GM23338 (cell line): ENCODE results near the gene PRMT1. TPM values are rescaled to one million over a fixed set of nuclear protein-coding genes. Genes with fewer than 3 reads are reported as not detected.

Source experiments
- ATAC-seq: fragments of 200-7000 bp; cut with Tn5 transposase; 3 replicates; pipeline ENCODE4 v1.9.1; 2020
- DNase-seq: peaks from one replicate; pipeline ENCODE4 v3.0.0-alpha.2; 2015; ENCODE audit warnings: low spot score
- H2AFZ ChIP-seq: fragments of 200-600 bp; sonication (generic); 2 replicates; pipeline ENCODE4 v1.8.0; 2016; ENCODE audit warnings: antibody characterized with exemption, mild to moderate bottlenecking, moderate library complexity
- H3F3A ChIP-seq: fragments of 200-600 bp; sonication (generic); replicated peaks from 2 replicates; pipeline ENCODE4 v1.8.0; 2017; ENCODE audit warnings: antibody characterized with exemption, mixed run types, low read depth
- H3K27ac ChIP-seq: fragments of 200-600 bp; sonication (generic); 2 replicates; pipeline ENCODE4 v1.6.1; 2016; ENCODE audit warnings: low read depth
- H3K27me3 ChIP-seq: fragments of 200-600 bp; sonication (generic); 2 replicates; pipeline ENCODE4 v1.8.0; 2016; ENCODE audit warnings: mild to moderate bottlenecking, mixed run types, moderate library complexity; ENCODE audit not compliant: insufficient read depth
- H3K36me3 ChIP-seq: fragments of 200-600 bp; sonication (generic); 2 replicates; pipeline ENCODE4 v1.8.0; 2016; ENCODE audit warnings: mild to moderate bottlenecking; ENCODE audit not compliant: insufficient read depth
- H3K4me1 ChIP-seq: fragments of 200-600 bp; sonication (generic); 2 replicates; pipeline ENCODE4 v1.8.0; 2016; ENCODE audit warnings: mild to moderate bottlenecking, moderate library complexity; ENCODE audit not compliant: insufficient read depth
- H3K4me2 ChIP-seq: fragments of 200-600 bp; sonication (generic); 2 replicates; pipeline ENCODE4 v1.7.1; 2017; ENCODE audit warnings: mixed run types
- H3K4me3 ChIP-seq: fragments of 200-600 bp; sonication (generic); 2 replicates; pipeline ENCODE4 v1.6.1; 2016; ENCODE audit warnings: mixed run types
- H3K79me2 ChIP-seq: fragments of 200-600 bp; sonication (generic); replicated peaks from 2 replicates; pipeline ENCODE4 v1.8.0; 2017; ENCODE audit warnings: mild to moderate bottlenecking; ENCODE audit not compliant: insufficient read depth
- H3K9me2 ChIP-seq: fragments of 200-600 bp; sonication (generic); 2 replicates; pipeline ENCODE4 v1.8.0; 2017; ENCODE audit not compliant: insufficient read depth
- H4K20me1 ChIP-seq: fragments of 200-600 bp; sonication (generic); replicated peaks from 2 replicates; pipeline ENCODE4 v1.8.0; 2017; ENCODE audit warnings: mild to moderate bottlenecking; ENCODE audit not compliant: insufficient read depth
- H3K27ac Mint-ChIP-seq: 2 replicates; pipeline ENCODE4 v1.8.0; 2020; ENCODE audit warnings: inconsistent platforms, mild to moderate bottlenecking, moderate library complexity, mixed read lengths
- H3K27me3 Mint-ChIP-seq: 3 replicates; pipeline ENCODE4 v1.8.0; 2022; ENCODE audit warnings: low read depth, mild to moderate bottlenecking, moderate library complexity, mixed read lengths, inconsistent platforms; ENCODE audit not compliant: insufficient read depth, poor library complexity
- H3K36me3 Mint-ChIP-seq: 3 replicates; pipeline ENCODE4 v1.8.0; 2021; ENCODE audit warnings: low read depth, mild to moderate bottlenecking, inconsistent platforms, moderate library complexity, mixed read lengths
- H3K4me1 Mint-ChIP-seq: 3 replicates; pipeline ENCODE4 v1.8.0; 2020; ENCODE audit warnings: mild to moderate bottlenecking, inconsistent platforms, mixed read lengths
- H3K4me3 Mint-ChIP-seq: 3 replicates; pipeline ENCODE4 v1.8.0; 2021; ENCODE audit warnings: moderate library complexity, mild to moderate bottlenecking, inconsistent platforms, mixed read lengths
- H3K9me3 Mint-ChIP-seq: 3 replicates; pipeline ENCODE4 v1.8.0; 2020; ENCODE audit warnings: moderate library complexity, mild to moderate bottlenecking, inconsistent platforms, mixed read lengths
- CREB1 ChIP-seq: fragments of 250-450 bp; sonication (Bioruptor Pico); IDR thresholded peaks from 2 replicates; pipeline ENCODE4 v1.5.0; 2020; ENCODE audit warnings: low read depth, mild to moderate bottlenecking, moderate library complexity
- CTCF ChIP-seq, 2 experiments: fragments of 200-600 bp in 1 of 2; sonication (generic) in 1 of 2; conservative IDR thresholded peaks; 2 replicates each; pipeline versions ENCODE4 v1.5.1 to v1.6.1; 2016 to 2017; ENCODE audit warnings: antibody characterized with exemption in 2 of 2, low read depth in 2 of 2, mild to moderate bottlenecking in 2 of 2, moderate library complexity in 1 of 2
- ETS1 ChIP-seq: IDR thresholded peaks from 2 replicates; pipeline ENCODE4 v1.6.1; 2016; ENCODE audit warnings: antibody characterized with exemption
- JUNB ChIP-seq: IDR thresholded peaks from one replicate; pipeline ENCODE4 v1.6.1; 2016; ENCODE audit warnings: antibody characterized with exemption; ENCODE audit not compliant: unreplicated experiment
- STAT1 ChIP-seq: IDR thresholded peaks from one replicate; pipeline ENCODE4 v1.6.1; 2016; ENCODE audit warnings: antibody characterized with exemption; ENCODE audit not compliant: unreplicated experiment
- ZNF114 ChIP-seq: fragments of 250-450 bp; sonication (Bioruptor Pico); IDR thresholded peaks from 2 replicates; pipeline ENCODE4 v1.5.0; 2020; ENCODE audit warnings: mild to moderate bottlenecking, moderate library complexity
- ZNF462 ChIP-seq: fragments of 250-450 bp; sonication (Bioruptor Pico); IDR thresholded peaks from 2 replicates; pipeline ENCODE4 v1.5.0; 2020; ENCODE audit warnings: mild to moderate bottlenecking, moderate library complexity
- polyA plus RNA-seq: library from polyadenylated mRNA; unstranded; fragments of >200 nt; fragmentation: Nextera tagmentation; extraction: Ambion mirVana; gene quantifications from 2 replicates; pipeline ENCODE4 v1.2.1, GENCODE V29; 2016
- total RNA-seq: library from RNA; depleted of rRNA; stranded (reverse); fragments of >200 nt; shearing (Covaris generic); gene quantifications from 2 replicates; pipeline ENCODE4 v1.2.3, GENCODE V29; 2014

Gene PRMT1
- total and polyA plus RNA-seq, 2 experiments from 2014 or later, result 590 to 700 TPM

GRCh38 chr19:49685845-49686332 is 8.8 kb downstream of the PRMT1 start:
- no peak overlapping the region for H3K4me3 ChIP-seq
- H3K36me3 ChIP-seq, result peaks cover 43% of the 10 kb centered on the region
- H3K27me3 ChIP-seq, result no peaks in the 10 kb centered on the region
- H2AFZ ChIP-seq, result no peak overlapping the region
- peaks cover 23% of the 10 kb centered on the region for H3K4me1 ChIP-seq
- peaks cover 49% of the 10 kb centered on the region for H3K4me1 Mint-ChIP-seq
- peaks cover 35% of the 10 kb centered on the region for H3K79me2 ChIP-seq
- H3K27ac ChIP-seq, result no peak overlapping the region
- ATAC-seq, result no peak
- H3K27me3 Mint-ChIP-seq, result peaks cover 38% of the 10 kb centered on the region
- no peak for TF ChIP-seq CTCF (conservative IDR thresholded peaks at IDR 0.05; ENCODE audit: low read depth in 2 of 2)
- TF ChIP-seq ZNF114, result no peak
- no peak for TF ChIP-seq ZNF462
- no peak for TF ChIP-seq JUNB
- no peak for TF ChIP-seq STAT1
- no peak for TF ChIP-seq CREB1 (CRISPR knock-in tag)
- TF ChIP-seq ETS1, result no peak
- peaks cover 7% of the 10 kb centered on the region for H3K9me3 Mint-ChIP-seq
- H4K20me1 ChIP-seq, result peaks cover 54% of the 10 kb centered on the region
- DNase-seq, result no peak
- no peak overlapping the region for H3K4me2 ChIP-seq
- peak overlapping the region; percentile 36; the same call in 1 of the 2 replicates for H3K27ac Mint-ChIP-seq
- H3F3A ChIP-seq, result peaks cover 74% of the 10 kb centered on the region
- peaks cover 69% of the 10 kb centered on the region for H3K36me3 Mint-ChIP-seq
- H3K9me2 ChIP-seq, result no peaks in the 10 kb centered on the region
- H3K4me3 Mint-ChIP-seq, result no peak overlapping the region; the same call in 2 of the 3 replicates
